ENCODE data around the gene UXT. TPM values are rescaled to one million over a fixed set of nuclear protein-coding genes. Genes with fewer than 3 reads are reported as not detected.
A peak's percentile ranks its signal among the peaks of the same experiment; 100 is the strongest.

The UXT gene
- total and polyA plus RNA-seq, 4 donors, result 74.9 to 316 (median 132) TPM

GRCh38 chrX:47629419-47630200 lies 29.4 kb downstream of the UXT start, which contains the start of gene CFP:
Gene CFP (minus strand): TSS chrX:47629930. CDS start chrX:47629844, 86 bp downstream.
- no peak for DNase-seq
- Histone ChIP-seq H3K27me3 (ENCODE audit: control insufficient read depth in 1 of 2, insufficient read depth in 2 of 2, low read length in 1 of 2) (no peaks in the 10 kb centered on the region), H3K9me3 (ENCODE audit: control insufficient read depth, low read length) (no peaks in the 10 kb centered on the region), H3K4me3 (ENCODE audit: low read length in 2 of 2) (no peak within 1 kb of the TSS), H3K4me1 (ENCODE audit: control insufficient read depth in 1 of 2, insufficient read depth in 2 of 2, low read length in 2 of 2) (no peaks in the 10 kb centered on the region), H3K27ac (ENCODE audit: low read depth in 1 of 2, low read length in 2 of 2) (no peak within 1 kb of the TSS), H3K36me3 (ENCODE audit: control insufficient read depth in 1 of 2, insufficient read depth in 2 of 2, low read length in 1 of 2) (no peaks in the 10 kb centered on the region)
- 61 to 68% methylated on average over 14 of the region's 14 CpGs for WGBS, 2 donors
- no peak for ATAC-seq (ENCODE audit: low FRiP score)
- intact Hi-C loops (cut with DNase I), result no loop called here

- Histone ChIP-seq H3K4me1 (ENCODE audit: control insufficient read depth in 1 of 2, insufficient read depth in 2 of 2, low read length in 2 of 2) (no peaks in the 10 kb centered on the region), H3K4me3 (ENCODE audit: low read length in 2 of 2) (no peak overlapping the region), H3K27ac (ENCODE audit: low read depth in 1 of 2, low read length in 2 of 2) (no peak overlapping the region), H3K27me3 (ENCODE audit: control insufficient read depth in 1 of 2, insufficient read depth in 2 of 2, low read length in 1 of 2) (no peaks in the 10 kb centered on the region), H3K9me3 (ENCODE audit: control insufficient read depth, low read length) (no peaks in the 10 kb centered on the region), H3K36me3 (ENCODE audit: control insufficient read depth in 1 of 2, insufficient read depth in 2 of 2, low read length in 1 of 2) (no peaks in the 10 kb centered on the region)
- ATAC-seq (ENCODE audit: low FRiP score), result no peak
- 76 to 96% methylated on average over 1 of the region's 1 CpG for WGBS, 2 donors
- intact Hi-C loops (cut with DNase I), result no loop called here
- no peak for DNase-seq
These were observed 30.0 kb downstream of the UXT start for GRCh38 chrX:47628982-47629381.

GRCh38 chrX:47625365-47625764 lies 33.6 kb downstream of the UXT start:
- WGBS, 2 donors, result 81 to 95% methylated on average over 2 of the region's 2 CpGs
- ATAC-seq (ENCODE audit: low FRiP score), result no peak
- Histone ChIP-seq H3K27ac (ENCODE audit: low read depth in 1 of 2, low read length in 2 of 2) (no peak overlapping the region), H3K27me3 (ENCODE audit: control insufficient read depth in 1 of 2, insufficient read depth in 2 of 2, low read length in 1 of 2) (no peaks in the 10 kb centered on the region), H3K4me3 (ENCODE audit: low read length in 2 of 2) (no peak overlapping the region), H3K36me3 (ENCODE audit: control insufficient read depth in 1 of 2, insufficient read depth in 2 of 2, low read length in 1 of 2) (no peaks in the 10 kb centered on the region), H3K9me3 (ENCODE audit: control insufficient read depth, low read length) (no peaks in the 10 kb centered on the region), H3K4me1 (ENCODE audit: control insufficient read depth in 1 of 2, insufficient read depth in 2 of 2, low read length in 2 of 2) (no peaks in the 10 kb centered on the region)
- no peak for DNase-seq
- intact Hi-C loops (cut with DNase I), result no loop called here

GRCh38 chrX:47623540-47624027 lies 35.4 kb downstream of the UXT start:
- intact Hi-C loops (cut with DNase I), result no loop called here
- no peaks in the 10 kb centered on the region for H3K9me3 ChIP-seq (ENCODE audit: control insufficient read depth, low read length)
- no peaks in the 10 kb centered on the region for H3K36me3 ChIP-seq (ENCODE audit: control insufficient read depth in 1 of 2, insufficient read depth in 2 of 2, low read length in 1 of 2)
- no peak overlapping the region for H3K4me3 ChIP-seq (ENCODE audit: low read length in 2 of 2)
- ATAC-seq (ENCODE audit: low FRiP score) (no peak), DNase-seq (peak; percentile 62 to 80)
- H3K4me1 ChIP-seq (ENCODE audit: control insufficient read depth in 1 of 2, insufficient read depth in 2 of 2, low read length in 2 of 2), result no peaks in the 10 kb centered on the region
- no peak overlapping the region for H3K27ac ChIP-seq (ENCODE audit: low read depth in 1 of 2, low read length in 2 of 2)
- 0 to 38% methylated on average over 35 of the region's 35 CpGs for WGBS, 2 donors
- no peaks in the 10 kb centered on the region for H3K27me3 ChIP-seq (ENCODE audit: control insufficient read depth in 1 of 2, insufficient read depth in 2 of 2, low read length in 1 of 2)

GRCh38 chrX:47621851-47622250 lies 37.1 kb downstream of the UXT start:
- no peak for DNase-seq
- H3K9me3 ChIP-seq (ENCODE audit: control insufficient read depth, low read length), result no peaks in the 10 kb centered on the region
- no peak for ATAC-seq (ENCODE audit: low FRiP score)
- H3K27me3 ChIP-seq (ENCODE audit: control insufficient read depth in 1 of 2, insufficient read depth in 2 of 2, low read length in 1 of 2), result no peaks in the 10 kb centered on the region
- no peaks in the 10 kb centered on the region for H3K36me3 ChIP-seq (ENCODE audit: control insufficient read depth in 1 of 2, insufficient read depth in 2 of 2, low read length in 1 of 2)
- 76 to 84% methylated on average over 6 of the region's 6 CpGs for WGBS, 2 donors
- H3K27ac ChIP-seq (ENCODE audit: low read depth in 1 of 2, low read length in 2 of 2), result no peak overlapping the region
- H3K4me1 ChIP-seq (ENCODE audit: control insufficient read depth in 1 of 2, insufficient read depth in 2 of 2, low read length in 2 of 2), result no peaks in the 10 kb centered on the region
- H3K4me3 ChIP-seq (ENCODE audit: low read length in 2 of 2), result no peak overlapping the region
- intact Hi-C loops (cut with DNase I), result no loop called here

- 51 to 65% methylated on average over 9 of the region's 9 CpGs for WGBS, 2 donors
- Histone ChIP-seq H3K4me3 (ENCODE audit: low read length in 2 of 2) (no peak overlapping the region), H3K36me3 (ENCODE audit: control insufficient read depth in 1 of 2, insufficient read depth in 2 of 2, low read length in 1 of 2) (no peaks in the 10 kb centered on the region), H3K4me1 (ENCODE audit: control insufficient read depth in 1 of 2, insufficient read depth in 2 of 2, low read length in 2 of 2) (no peaks in the 10 kb centered on the region), H3K27ac (ENCODE audit: low read depth in 1 of 2, low read length in 2 of 2) (no peak overlapping the region), H3K9me3 (ENCODE audit: control insufficient read depth, low read length) (no peaks in the 10 kb centered on the region), H3K27me3 (ENCODE audit: control insufficient read depth in 1 of 2, insufficient read depth in 2 of 2, low read length in 1 of 2) (no peaks in the 10 kb centered on the region)
- intact Hi-C loops (cut with DNase I), result no loop called here
- DNase-seq (no peak), ATAC-seq (ENCODE audit: low FRiP score) (no peak)
These were observed 38.7 kb downstream of the UXT start for GRCh38 chrX:47620303-47620685.

GRCh38 chrX:47619486-47620302 lies 39.3 kb downstream of the UXT start, which contains the start of gene SYN1:
Gene SYN1 (minus strand): TSS chrX:47619857. CDS start chrX:47619728, 129 bp downstream.
- ATAC-seq (ENCODE audit: low FRiP score), result peak; percentile 91
- no peaks in the 10 kb centered on the region for H3K27me3 ChIP-seq (ENCODE audit: control insufficient read depth in 1 of 2, insufficient read depth in 2 of 2, low read length in 1 of 2)
- no peak within 1 kb of the TSS for H3K4me3 ChIP-seq (ENCODE audit: low read length in 2 of 2)
- H3K9me3 ChIP-seq (ENCODE audit: control insufficient read depth, low read length), result no peaks in the 10 kb centered on the region
- WGBS, 2 donors, result 1 to 41% methylated on average over 85 to 88 of the region's 88 CpGs
- peak; percentile 86 to 92 for DNase-seq
- intact Hi-C loops (cut with DNase I), result no loop called here
- H3K27ac ChIP-seq (ENCODE audit: low read depth in 1 of 2, low read length in 2 of 2), result no peak within 1 kb of the TSS
- no peaks in the 10 kb centered on the region for H3K36me3 ChIP-seq (ENCODE audit: control insufficient read depth in 1 of 2, insufficient read depth in 2 of 2, low read length in 1 of 2)
- H3K4me1 ChIP-seq (ENCODE audit: control insufficient read depth in 1 of 2, insufficient read depth in 2 of 2, low read length in 2 of 2), result no peaks in the 10 kb centered on the region

GRCh38 chrX:47618923-47619485 lies 40.0 kb downstream of the UXT start:
- Histone ChIP-seq H3K36me3 (ENCODE audit: control insufficient read depth in 1 of 2, insufficient read depth in 2 of 2, low read length in 1 of 2) (no peaks in the 10 kb centered on the region), H3K27me3 (ENCODE audit: control insufficient read depth in 1 of 2, insufficient read depth in 2 of 2, low read length in 1 of 2) (no peaks in the 10 kb centered on the region), H3K9me3 (ENCODE audit: control insufficient read depth, low read length) (no peaks in the 10 kb centered on the region), H3K4me1 (ENCODE audit: control insufficient read depth in 1 of 2, insufficient read depth in 2 of 2, low read length in 2 of 2) (no peaks in the 10 kb centered on the region), H3K4me3 (ENCODE audit: low read length in 2 of 2) (no peak overlapping the region), H3K27ac (ENCODE audit: low read depth in 1 of 2, low read length in 2 of 2) (no peak overlapping the region)
- intact Hi-C loops (cut with DNase I), result no loop called here
- DNase-seq, result no peak
- 27 to 57% methylated on average over 32 of the region's 32 CpGs for WGBS, 2 donors
- no peak for ATAC-seq (ENCODE audit: low FRiP score)

Measured in aorta (tissue), 5 donors.